ENCODE measurements around the gene TPRG1L. TPM values are rescaled to one million over a fixed set of nuclear protein-coding genes. Genes with fewer than 3 reads are reported as not detected.

TPRG1L gene
- total RNA-seq, 1 experiment from 2014 or later, result 14.4 TPM

- Histone ChIP-seq H3K4me1 (ENCODE audit: low read length) (peaks cover 19% of the 10 kb centered on the region), H4K20me1 (ENCODE audit: insufficient read depth, low read depth, low read length) (0 out of 2 replicates have a peak, but pooled peaks cover 4% of the 10 kb centered on the region), H3K9ac (ENCODE audit: low read length) (peak overlapping the region; percentile 81), H3K4me3 (ENCODE audit: low read length) (peak overlapping the region; percentile 84), H3K9me3 (ENCODE audit: low read length) (no peaks in the 10 kb centered on the region), H2AFZ (ENCODE audit: low read length) (no peak overlapping the region), H3K27me3 (ENCODE audit: low read length) (no peaks in the 10 kb centered on the region), H3K4me2 (ENCODE audit: low read depth, low read length, poor library complexity, severe bottlenecking) (peak overlapping the region; percentile 74), H3K9me2 (replicated peaks; ENCODE audit: insufficient read depth, low read length) (no peaks in the 10 kb centered on the region), H3K36me3 (ENCODE audit: insufficient read depth, low read length) (no peaks in the 10 kb centered on the region), H3K79me2 (ENCODE audit: low read length) (peaks cover 9% of the 10 kb centered on the region), H3K27ac (ENCODE audit: low read length) (no peak overlapping the region)
- DNase-seq, result no peak
Measured at GRCh38 chr1:3625151-3625907, 514 bp downstream of the TPRG1L start.

- Histone ChIP-seq H3K27ac (ENCODE audit: low read length) (no peak overlapping the region), H2AFZ (ENCODE audit: low read length) (no peak overlapping the region), H3K9ac (ENCODE audit: low read length) (peak overlapping the region; percentile 81), H3K4me2 (ENCODE audit: low read depth, low read length, poor library complexity, severe bottlenecking) (peak overlapping the region; percentile 74), H3K36me3 (ENCODE audit: insufficient read depth, low read length) (no peaks in the 10 kb centered on the region), H3K9me2 (replicated peaks; ENCODE audit: insufficient read depth, low read length) (no peaks in the 10 kb centered on the region), H3K4me3 (ENCODE audit: low read length) (peak overlapping the region; percentile 84), H4K20me1 (ENCODE audit: insufficient read depth, low read depth, low read length) (0 out of 2 replicates have a peak, but pooled peaks cover 4% of the 10 kb centered on the region), H3K9me3 (ENCODE audit: low read length) (no peaks in the 10 kb centered on the region), H3K4me1 (ENCODE audit: low read length) (peaks cover 19% of the 10 kb centered on the region), H3K79me2 (ENCODE audit: low read length) (peaks cover 9% of the 10 kb centered on the region), H3K27me3 (ENCODE audit: low read length) (no peaks in the 10 kb centered on the region)
- DNase-seq, result no peak
Measured at GRCh38 chr1:3626025-3626424, 1.2 kb downstream of the TPRG1L start.

- H3K79me2 ChIP-seq (ENCODE audit: low read length), result peaks cover 9% of the 10 kb centered on the region
- no peak overlapping the region for H3K27ac ChIP-seq (ENCODE audit: low read length)
- H3K9me3 ChIP-seq (ENCODE audit: low read length), result no peaks in the 10 kb centered on the region
- H3K4me3 ChIP-seq (ENCODE audit: low read length), result no peak overlapping the region
- no peaks in the 10 kb centered on the region for H3K27me3 ChIP-seq (ENCODE audit: low read length)
- DNase-seq, result no peak
- H3K4me1 ChIP-seq (ENCODE audit: low read length), result peaks cover 19% of the 10 kb centered on the region
- H3K9me2 ChIP-seq (replicated peaks; ENCODE audit: insufficient read depth, low read length), result no peaks in the 10 kb centered on the region
- H3K9ac ChIP-seq (ENCODE audit: low read length), result no peak overlapping the region
- 0 out of 2 replicates have a peak, but pooled peaks cover 4% of the 10 kb centered on the region for H4K20me1 ChIP-seq (ENCODE audit: insufficient read depth, low read depth, low read length)
- no peak overlapping the region for H3K4me2 ChIP-seq (ENCODE audit: low read depth, low read length, poor library complexity, severe bottlenecking)
- H2AFZ ChIP-seq (ENCODE audit: low read length), result no peak overlapping the region
- H3K36me3 ChIP-seq (ENCODE audit: insufficient read depth, low read length), result no peaks in the 10 kb centered on the region
Measured at GRCh38 chr1:3627515-3628253, 2.9 kb downstream of the TPRG1L start.

- no peak overlapping the region for H3K4me3 ChIP-seq (ENCODE audit: low read length)
- H4K20me1 ChIP-seq (ENCODE audit: insufficient read depth, low read depth, low read length), result 0 out of 2 replicates have a peak, but pooled peaks cover 4% of the 10 kb centered on the region
- peaks cover 9% of the 10 kb centered on the region for H3K79me2 ChIP-seq (ENCODE audit: low read length)
- H2AFZ ChIP-seq (ENCODE audit: low read length), result no peak overlapping the region
- peaks cover 16% of the 10 kb centered on the region for H3K4me1 ChIP-seq (ENCODE audit: low read length)
- H3K27me3 ChIP-seq (ENCODE audit: low read length), result no peaks in the 10 kb centered on the region
- H3K27ac ChIP-seq (ENCODE audit: low read length), result no peak overlapping the region
- no peaks in the 10 kb centered on the region for H3K9me3 ChIP-seq (ENCODE audit: low read length)
- H3K36me3 ChIP-seq (ENCODE audit: insufficient read depth, low read length), result no peaks in the 10 kb centered on the region
- DNase-seq, result no peak
- no peak overlapping the region for H3K9ac ChIP-seq (ENCODE audit: low read length)
- H3K4me2 ChIP-seq (ENCODE audit: low read depth, low read length, poor library complexity, severe bottlenecking), result no peak overlapping the region
- no peaks in the 10 kb centered on the region for H3K9me2 ChIP-seq (replicated peaks; ENCODE audit: insufficient read depth, low read length)
Measured at GRCh38 chr1:3628445-3628844, 3.6 kb downstream of the TPRG1L start.

- no peak overlapping the region for H3K9ac ChIP-seq (ENCODE audit: low read length)
- peaks cover 8% of the 10 kb centered on the region for H3K4me1 ChIP-seq (ENCODE audit: low read length)
- H3K27ac ChIP-seq (ENCODE audit: low read length), result no peak overlapping the region
- peaks cover 9% of the 10 kb centered on the region for H3K79me2 ChIP-seq (ENCODE audit: low read length)
- no peaks in the 10 kb centered on the region for H3K36me3 ChIP-seq (ENCODE audit: insufficient read depth, low read length)
- H3K27me3 ChIP-seq (ENCODE audit: low read length), result no peaks in the 10 kb centered on the region
- H2AFZ ChIP-seq (ENCODE audit: low read length), result no peak overlapping the region
- no peaks in the 10 kb centered on the region for H3K9me3 ChIP-seq (ENCODE audit: low read length)
- no peaks in the 10 kb centered on the region for H4K20me1 ChIP-seq (ENCODE audit: insufficient read depth, low read depth, low read length)
- no peak for DNase-seq
- no peaks in the 10 kb centered on the region for H3K9me2 ChIP-seq (replicated peaks; ENCODE audit: insufficient read depth, low read length)
- no peak overlapping the region for H3K4me3 ChIP-seq (ENCODE audit: low read length)
- H3K4me2 ChIP-seq (ENCODE audit: low read depth, low read length, poor library complexity, severe bottlenecking), result no peak overlapping the region
Measured at GRCh38 chr1:3629561-3630160, 4.8 kb downstream of the TPRG1L start.

- Histone ChIP-seq H3K9ac (ENCODE audit: low read length) (no peak overlapping the region), H4K20me1 (ENCODE audit: insufficient read depth, low read depth, low read length) (no peaks in the 10 kb centered on the region), H3K27me3 (ENCODE audit: low read length) (no peaks in the 10 kb centered on the region), H3K9me3 (ENCODE audit: low read length) (no peaks in the 10 kb centered on the region), H3K27ac (ENCODE audit: low read length) (no peak overlapping the region), H3K4me2 (ENCODE audit: low read depth, low read length, poor library complexity, severe bottlenecking) (no peak overlapping the region), H2AFZ (ENCODE audit: low read length) (no peak overlapping the region), H3K79me2 (ENCODE audit: low read length) (peaks cover 9% of the 10 kb centered on the region), H3K9me2 (replicated peaks; ENCODE audit: insufficient read depth, low read length) (no peaks in the 10 kb centered on the region), H3K4me1 (ENCODE audit: low read length) (peaks cover 8% of the 10 kb centered on the region), H3K4me3 (ENCODE audit: low read length) (no peak overlapping the region), H3K36me3 (ENCODE audit: insufficient read depth, low read length) (peaks cover 3% of the 10 kb centered on the region; the same call in 1 of the 2 replicates)
- DNase-seq, result no peak
Measured at GRCh38 chr1:3630161-3630611, 5.4 kb downstream of the TPRG1L start.

GRCh38 chr1:3630914-3631313 is 6.1 kb downstream of the TPRG1L start:
- no peaks in the 10 kb centered on the region for H3K27me3 ChIP-seq (ENCODE audit: low read length)
- no peak overlapping the region for H3K4me2 ChIP-seq (ENCODE audit: low read depth, low read length, poor library complexity, severe bottlenecking)
- no peak overlapping the region for H2AFZ ChIP-seq (ENCODE audit: low read length)
- H3K4me1 ChIP-seq (ENCODE audit: low read length), result peaks cover 3% of the 10 kb centered on the region
- H3K9ac ChIP-seq (ENCODE audit: low read length), result no peak overlapping the region
- no peak for DNase-seq
- no peaks in the 10 kb centered on the region for H4K20me1 ChIP-seq (ENCODE audit: insufficient read depth, low read depth, low read length)
- H3K4me3 ChIP-seq (ENCODE audit: low read length), result no peak overlapping the region
- H3K27ac ChIP-seq (ENCODE audit: low read length), result no peak overlapping the region
- H3K36me3 ChIP-seq (ENCODE audit: insufficient read depth, low read length), result peaks cover 3% of the 10 kb centered on the region; the same call in 1 of the 2 replicates
- H3K9me3 ChIP-seq (ENCODE audit: low read length), result no peaks in the 10 kb centered on the region
- peaks cover 3% of the 10 kb centered on the region; the same call in 1 of the 2 replicates for H3K79me2 ChIP-seq (ENCODE audit: low read length)
- H3K9me2 ChIP-seq (replicated peaks; ENCODE audit: insufficient read depth, low read length), result no peaks in the 10 kb centered on the region
